ENCODE measurements around the gene TRAF2. TPM values are rescaled to one million over a fixed set of nuclear protein-coding genes. Genes with fewer than 3 reads are reported as not detected.

The TRAF2 gene
- total and polyA plus RNA-seq, 8 donors, result 5.5 to 248 (median 11.7) TPM

- no peak for DNase-seq
- Histone ChIP-seq H3K9me3 (no peaks in the 10 kb centered on the region), H3K27me3 (no peaks in the 10 kb centered on the region), H3K4me3 (no peak overlapping the region), H3K27ac (no peak overlapping the region), H3K4me1 (peaks cover 21 to 33% (median 28%) of the 10 kb centered on the region in 4 donors), H3K36me3 (peaks cover 11 to 64% (median 52%) of the 10 kb centered on the region in 4 donors)
- WGBS, 5 donors, result 70 to 83% (median 73%) methylated on average over 4 of the region's 4 CpGs
- intact Hi-C loops (cut with DNase I; ENCODE audit: low total_unique reads), result no loop called here
- TF ChIP-seq POLR2A (IDR thresholded peaks at IDR 0.05), result no peak
- TF ChIP-seq POLR2AphosphoS5 (IDR thresholded peaks at IDR 0.05), result no peak
- no peak for TF ChIP-seq EP300 (IDR thresholded peaks at IDR 0.05)
- no peak for TF ChIP-seq CTCF (IDR thresholded peaks at IDR 0.05)
These were observed 19.9 kb downstream of the TRAF2 start for GRCh38 chr9:136906266-136906665.

- Histone ChIP-seq H3K27ac (no peak overlapping the region), H3K9me3 (no peaks in the 10 kb centered on the region), H3K4me1 (peaks cover 11 to 23% (median 18%) of the 10 kb centered on the region in 4 donors), H3K27me3 (no peaks in the 10 kb centered on the region), H3K36me3 (peaks cover 14 to 70% (median 60%) of the 10 kb centered on the region in 4 donors), H3K4me3 (no peak overlapping the region)
- DNase-seq, result no peak
- WGBS, 5 donors, result 89 to 97% (median 94%) methylated on average over 15 to 29 of the region's 29 CpGs
- intact Hi-C loops (cut with DNase I; ENCODE audit: low total_unique reads), result no loop called here
- no peak for TF ChIP-seq CTCF (IDR thresholded peaks at IDR 0.05)
- TF ChIP-seq EP300 (IDR thresholded peaks at IDR 0.05), result no peak
- TF ChIP-seq POLR2A (IDR thresholded peaks at IDR 0.05), result no peak
- no peak for TF ChIP-seq POLR2AphosphoS5 (IDR thresholded peaks at IDR 0.05)
These were observed 20.9 kb downstream of the TRAF2 start for GRCh38 chr9:136907011-136907914.

GRCh38 chr9:136910197-136910900, 24.0 kb downstream of the TRAF2 start:
- DNase-seq, result no peak
- peaks cover 20 to 96% (median 87%) of the 10 kb centered on the region in 4 donors for H3K36me3 ChIP-seq
- H3K27me3 ChIP-seq, result no peaks in the 10 kb centered on the region
- no peaks in the 10 kb centered on the region for H3K4me1 ChIP-seq
- WGBS, 5 donors, result 86 to 90% (median 89%) methylated on average over 12 of the region's 12 CpGs
- no peak overlapping the region for H3K27ac ChIP-seq
- no peaks in the 10 kb centered on the region for H3K9me3 ChIP-seq
- intact Hi-C loops (cut with DNase I; ENCODE audit: low total_unique reads), result no loop called here
- TF ChIP-seq POLR2AphosphoS5 (IDR thresholded peaks at IDR 0.05), result no peak
- no peak for TF ChIP-seq POLR2A (IDR thresholded peaks at IDR 0.05)
- TF ChIP-seq CTCF (IDR thresholded peaks at IDR 0.05), result no peak
- TF ChIP-seq EP300 (IDR thresholded peaks at IDR 0.05), result no peak
- H3K4me3 ChIP-seq, result no peak overlapping the region

GRCh38 chr9:136910901-136911245, 24.6 kb downstream of the TRAF2 start:
- DNase-seq, result no peak
- no peaks in the 10 kb centered on the region for H3K9me3 ChIP-seq
- WGBS, 5 donors, result 86 to 91% (median 88%) methylated on average over 12 of the region's 12 CpGs
- H3K4me3 ChIP-seq, result no peak overlapping the region
- H3K27ac ChIP-seq, result no peak overlapping the region
- intact Hi-C loops (cut with DNase I; ENCODE audit: low total_unique reads), result no loop called here
- TF ChIP-seq POLR2A (IDR thresholded peaks at IDR 0.05) (no peak), POLR2AphosphoS5 (IDR thresholded peaks at IDR 0.05) (no peak), EP300 (IDR thresholded peaks at IDR 0.05) (no peak), CTCF (IDR thresholded peaks at IDR 0.05) (no peak)
- no peaks in the 10 kb centered on the region for H3K4me1 ChIP-seq
- H3K27me3 ChIP-seq, result no peaks in the 10 kb centered on the region
- H3K36me3 ChIP-seq, result peaks cover 20 to 97% (median 90%) of the 10 kb centered on the region in 4 donors

Data from stomach (tissue), 9 donors.